Activated naive CD4-positive, alpha-beta T cell treated with anti-CD3 and anti-CD28 coated beads, Interleukin-2, amount 50 U/mL, for 72 hours (primary cell): ENCODE measurements around the gene ULK4. TPM values are rescaled to one million over a fixed set of nuclear protein-coding genes. Genes with fewer than 3 reads are reported as not detected.

Experiments
- ATAC-seq, 2 donors: fragments of 150-1000 bp; cut with Tn5 transposase; 2 replicates each; pipeline ENCODE4 v1.10.0; 2021; ENCODE audit warnings: mild to moderate bottlenecking in 2 of 2, moderate library complexity in 2 of 2
- DNase-seq, 2 donors: peaks; one replicate each; pipeline ENCODE4 v3.0.0; 2021 to 2022; ENCODE audit warnings: low spot score in 2 of 2
- H3K27ac Mint-ChIP-seq, 2 donors: one replicate each; pipeline ENCODE4 v1.8.0; 2022; ENCODE audit warnings: mild to moderate bottlenecking in 2 of 2, mixed read lengths in 2 of 2
- H3K36me3 Mint-ChIP-seq, 2 donors: one replicate each; pipeline ENCODE4 v1.8.0; 2022; ENCODE audit warnings: mixed read lengths in 2 of 2
- H3K9me3 Mint-ChIP-seq, 2 donors: one replicate each; pipeline ENCODE4 v1.8.0; 2022; ENCODE audit warnings: mixed read lengths in 2 of 2
- total RNA-seq, 2 donors: library from RNA; stranded (reverse); gene quantifications; one replicate each; pipeline ENCODE4 v1.2.3, GENCODE V29; 2022

The ULK4 gene
- total RNA-seq, 2 donors from 2014 or later: 8.1 to 8.9 TPM

GRCh38 chr3:41220906-41221677, 740.8 kb downstream of the ULK4 start:
- Mint-ChIP-seq H3K27ac (peak overlapping the region; percentile 7 to 23), H3K9me3 (no peaks in the 10 kb centered on the region), H3K36me3 (peaks cover 14 to 36% of the 10 kb centered on the region in 2 donors)
- DNase-seq (no peak), ATAC-seq (no peak)

DNA sequence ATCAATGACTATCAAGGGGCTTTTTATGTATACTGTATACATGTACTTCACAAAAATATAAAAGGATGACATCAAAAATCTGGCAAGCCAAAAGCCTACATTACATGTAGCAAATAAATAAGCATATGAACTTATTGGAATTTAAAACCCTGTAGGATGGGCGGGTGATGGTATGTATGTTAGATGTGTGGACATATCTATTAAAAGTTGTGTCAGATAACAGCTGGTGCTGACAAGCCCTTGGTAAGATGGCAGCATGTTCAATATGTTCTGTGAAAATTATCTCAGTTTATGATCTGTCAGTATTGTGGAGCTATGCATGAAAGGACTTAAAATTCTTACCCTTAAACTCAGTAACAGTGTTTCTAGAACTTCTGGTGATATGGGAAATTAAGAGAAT, 742.5 kb downstream of the ULK4 start:
- ATAC-seq (no peak), DNase-seq (no peak)
- Mint-ChIP-seq H3K9me3 (no peaks in the 10 kb centered on the region), H3K36me3 (peaks cover 0 to 24% of the 10 kb centered on the region in 2 donors), H3K27ac (no peak overlapping the region)

DNA sequence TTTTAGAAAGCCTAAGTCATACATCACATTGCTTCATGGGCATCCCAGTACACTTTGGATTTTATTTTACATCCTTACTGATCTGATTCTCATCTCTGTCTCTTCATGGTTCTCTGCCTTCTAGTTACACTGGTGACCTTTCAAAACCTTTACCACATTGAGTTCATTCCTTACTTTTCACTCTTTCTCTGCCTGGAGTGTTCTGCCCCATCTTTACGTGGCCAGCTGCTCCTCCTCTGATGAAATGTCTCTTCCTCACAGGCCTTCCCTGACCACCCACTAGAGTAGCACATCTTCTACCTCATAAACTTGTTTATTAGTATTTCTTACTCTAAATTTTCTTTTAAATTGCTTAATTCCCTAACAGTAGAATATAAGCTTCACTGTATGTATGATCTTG, 744.9 kb downstream of the ULK4 start:
- Mint-ChIP-seq H3K9me3 (no peaks in the 10 kb centered on the region), H3K36me3 (peaks cover 0 to 18% of the 10 kb centered on the region in 2 donors), H3K27ac (peak overlapping the region; percentile 0 to 40)
- ATAC-seq (peak in 1 of 2 donors; percentile 59), DNase-seq (no peak)

GRCh38 chr3:41216422-41216821, 745.5 kb downstream of the ULK4 start:
- Mint-ChIP-seq H3K36me3 (peaks cover 0 to 12% of the 10 kb centered on the region in 2 donors), H3K9me3 (no peaks in the 10 kb centered on the region), H3K27ac (no peak overlapping the region)
- no peak for ATAC-seq
- no peak for DNase-seq

DNA sequence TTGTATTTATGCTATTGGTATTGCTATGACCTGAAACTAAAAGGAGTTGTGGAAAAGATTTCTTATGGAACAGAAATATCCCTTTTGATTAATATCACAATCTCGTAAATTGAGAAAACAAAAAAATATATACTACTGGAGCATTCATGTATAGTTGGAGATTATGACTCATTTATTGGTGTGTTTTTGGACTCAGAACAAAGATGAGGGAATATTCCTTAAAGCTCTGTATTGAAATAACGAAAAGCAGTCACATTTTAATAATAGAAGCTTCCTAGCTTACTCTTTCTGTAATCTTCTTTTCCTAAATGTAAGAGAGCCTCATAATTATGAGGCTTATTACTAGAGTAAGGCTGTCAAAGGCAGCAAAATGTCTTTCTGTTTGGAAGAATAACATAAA, 748.3 kb downstream of the ULK4 start:
- Mint-ChIP-seq H3K36me3 (peaks cover 0 to 17% of the 10 kb centered on the region in 2 donors), H3K9me3 (peaks cover 0 to 6% of the 10 kb centered on the region in 2 donors), H3K27ac (peak overlapping the region in 1 of 2 donors; percentile 14)
- ATAC-seq (no peak), DNase-seq (no peak)

DNA sequence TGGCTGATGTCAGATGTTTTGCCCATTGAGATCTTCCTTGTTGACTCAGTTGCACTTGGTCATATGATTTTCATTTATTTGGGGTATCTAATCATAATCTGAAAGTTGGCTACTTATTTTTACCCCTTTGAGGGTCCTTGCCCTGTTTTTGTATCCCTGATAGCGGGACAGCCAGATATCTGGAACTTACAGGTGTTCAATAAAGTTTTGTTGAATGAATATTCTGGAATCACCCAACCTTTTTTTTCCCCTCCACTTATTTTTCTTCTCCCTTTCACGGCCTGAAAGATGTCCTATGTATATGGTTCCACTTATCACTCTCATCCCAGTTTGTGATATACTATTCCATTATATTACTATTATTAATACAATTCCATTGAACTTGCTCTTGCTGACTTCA, 749.8 kb downstream of the ULK4 start:
- Mint-ChIP-seq H3K9me3 (peaks cover 0 to 10% of the 10 kb centered on the region in 2 donors), H3K36me3 (peaks cover 0 to 23% of the 10 kb centered on the region in 2 donors), H3K27ac (no peak overlapping the region)
- ATAC-seq (no peak), DNase-seq (no peak)

- Mint-ChIP-seq H3K36me3 (peaks cover 0 to 23% of the 10 kb centered on the region in 2 donors), H3K27ac (no peak overlapping the region), H3K9me3 (peaks cover 0 to 10% of the 10 kb centered on the region in 2 donors)
- DNase-seq (no peak), ATAC-seq (no peak)
Observed at GRCh38 chr3:41210966-41211365, 750.9 kb downstream of the ULK4 start.

DNA sequence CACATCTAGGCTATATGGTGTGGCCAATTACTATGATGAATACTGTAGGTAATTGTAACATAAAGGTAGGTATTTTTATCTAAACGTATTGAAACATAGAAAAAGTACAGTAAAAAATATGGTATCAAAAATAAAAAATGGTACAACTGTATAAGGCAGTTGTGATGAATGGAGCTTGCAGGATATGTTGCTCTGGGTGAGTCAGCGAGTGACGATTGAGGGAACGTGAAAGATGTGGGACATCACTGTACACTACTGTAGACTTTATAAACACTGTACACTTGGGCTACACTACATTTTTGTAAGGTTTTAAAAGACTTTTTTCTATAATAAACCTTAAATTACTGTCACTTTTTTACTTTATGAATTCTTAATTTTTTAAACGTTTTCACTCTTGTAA, 752.3 kb downstream of the ULK4 start:
- Mint-ChIP-seq H3K36me3 (peaks cover 0 to 23% of the 10 kb centered on the region in 2 donors), H3K9me3 (peaks cover 0 to 10% of the 10 kb centered on the region in 2 donors), H3K27ac (no peak overlapping the region)
- DNase-seq: no peak
- no peak for ATAC-seq

GRCh38 chr3:41208507-41209220, 753.2 kb downstream of the ULK4 start:
- no peak for ATAC-seq
- peaks cover 0 to 10% of the 10 kb centered on the region in 2 donors for H3K9me3 Mint-ChIP-seq
- H3K36me3 Mint-ChIP-seq: peaks cover 0 to 20% of the 10 kb centered on the region in 2 donors
- no peak for DNase-seq
- peak overlapping the region in 1 of 2 donors; percentile 70 for H3K27ac Mint-ChIP-seq

- H3K9me3 Mint-ChIP-seq: peaks cover 0 to 10% of the 10 kb centered on the region in 2 donors
- DNase-seq: no peak
- H3K36me3 Mint-ChIP-seq: peaks cover 0 to 16% of the 10 kb centered on the region in 2 donors
- peak overlapping the region; percentile 27 to 36 for H3K27ac Mint-ChIP-seq
- no peak for ATAC-seq
Observed at GRCh38 chr3:41207355-41207754, 754.5 kb downstream of the ULK4 start.

GRCh38 chr3:41205591-41205990, 756.3 kb downstream of the ULK4 start:
- Mint-ChIP-seq H3K9me3 (peaks cover 0 to 10% of the 10 kb centered on the region in 2 donors), H3K36me3 (peaks cover 5 to 25% of the 10 kb centered on the region in 2 donors), H3K27ac (no peak overlapping the region)
- DNase-seq (no peak), ATAC-seq (no peak)

- Mint-ChIP-seq H3K27ac (no peak overlapping the region), H3K36me3 (peaks cover 12 to 29% of the 10 kb centered on the region in 2 donors), H3K9me3 (peaks cover 0 to 10% of the 10 kb centered on the region in 2 donors)
- ATAC-seq (no peak), DNase-seq (no peak)
Observed at GRCh38 chr3:41204369-41204768, 757.5 kb downstream of the ULK4 start.

- ATAC-seq (no peak), DNase-seq (no peak)
- no peak overlapping the region for H3K27ac Mint-ChIP-seq
- H3K36me3 Mint-ChIP-seq: peaks cover 12 to 15% of the 10 kb centered on the region in 2 donors
- no peaks in the 10 kb centered on the region for H3K9me3 Mint-ChIP-seq
Observed at GRCh38 chr3:41202834-41203345, 759.0 kb downstream of the ULK4 start.

DNA sequence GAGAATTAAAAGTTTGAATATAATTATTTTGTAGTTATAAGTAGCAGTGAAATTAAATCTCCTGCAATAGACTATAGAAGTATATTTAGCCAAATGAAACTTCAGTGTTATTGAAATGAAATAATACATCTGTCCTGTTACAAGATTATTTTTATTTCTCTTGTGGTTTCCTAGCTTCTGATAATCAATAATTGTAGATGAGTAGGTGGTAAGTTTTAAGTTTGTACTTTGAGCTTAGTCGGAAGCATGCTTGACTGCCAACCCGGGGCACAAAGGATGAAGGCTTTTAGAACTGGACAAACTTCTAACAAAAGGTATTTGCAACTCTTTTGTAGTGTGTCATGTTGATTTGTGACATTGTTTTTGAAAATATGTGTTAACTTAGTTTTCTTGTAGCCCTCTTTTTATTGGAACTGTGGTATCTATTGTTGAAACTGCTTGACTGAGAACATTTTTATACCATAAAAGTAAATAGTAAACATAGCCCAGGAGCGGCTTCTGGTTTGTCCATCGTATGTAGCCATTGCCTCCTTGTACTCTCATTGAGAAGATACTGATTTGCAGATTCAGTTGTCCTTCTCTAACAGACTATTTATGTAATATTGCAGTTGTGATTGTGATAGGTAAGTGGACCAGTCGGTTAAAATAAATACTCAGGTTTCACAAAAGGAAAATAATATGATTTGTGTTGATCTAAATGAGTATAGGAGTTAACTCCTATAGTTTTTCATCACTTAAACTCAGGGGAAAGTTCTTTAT, 759.6 kb downstream of the ULK4 start:
- Mint-ChIP-seq H3K36me3 (peaks cover 12 to 15% of the 10 kb centered on the region in 2 donors), H3K9me3 (no peaks in the 10 kb centered on the region), H3K27ac (peak overlapping the region in 1 of 2 donors; percentile 90)
- DNase-seq (no peak), ATAC-seq (no peak)

DNA sequence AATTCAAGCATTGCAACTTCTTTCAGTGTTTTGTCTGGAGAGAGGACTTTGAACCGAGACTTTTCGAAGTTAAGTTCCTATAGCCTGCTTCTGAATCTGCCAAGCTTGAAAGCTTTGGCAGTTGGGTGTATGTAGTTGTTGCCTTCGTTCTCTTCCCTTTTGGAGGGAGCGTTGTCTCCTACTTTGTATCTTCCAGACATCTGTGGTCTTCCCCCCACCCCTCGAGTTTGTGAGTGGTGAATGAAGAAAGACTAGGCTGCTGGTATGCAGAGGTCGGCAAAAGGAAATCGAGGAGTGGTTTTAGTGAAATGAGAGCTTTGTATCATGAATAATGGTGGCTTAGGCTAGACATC, 761.3 kb downstream of the ULK4 start:
- ATAC-seq (peak in 1 of 2 donors; percentile 12), DNase-seq (peak in 1 of 2 donors; percentile 21)
- H3K9me3 Mint-ChIP-seq: no peaks in the 10 kb centered on the region
- H3K27ac Mint-ChIP-seq: peak overlapping the region; percentile 90 to 92
- peaks cover 12 to 15% of the 10 kb centered on the region in 2 donors for H3K36me3 Mint-ChIP-seq

DNA sequence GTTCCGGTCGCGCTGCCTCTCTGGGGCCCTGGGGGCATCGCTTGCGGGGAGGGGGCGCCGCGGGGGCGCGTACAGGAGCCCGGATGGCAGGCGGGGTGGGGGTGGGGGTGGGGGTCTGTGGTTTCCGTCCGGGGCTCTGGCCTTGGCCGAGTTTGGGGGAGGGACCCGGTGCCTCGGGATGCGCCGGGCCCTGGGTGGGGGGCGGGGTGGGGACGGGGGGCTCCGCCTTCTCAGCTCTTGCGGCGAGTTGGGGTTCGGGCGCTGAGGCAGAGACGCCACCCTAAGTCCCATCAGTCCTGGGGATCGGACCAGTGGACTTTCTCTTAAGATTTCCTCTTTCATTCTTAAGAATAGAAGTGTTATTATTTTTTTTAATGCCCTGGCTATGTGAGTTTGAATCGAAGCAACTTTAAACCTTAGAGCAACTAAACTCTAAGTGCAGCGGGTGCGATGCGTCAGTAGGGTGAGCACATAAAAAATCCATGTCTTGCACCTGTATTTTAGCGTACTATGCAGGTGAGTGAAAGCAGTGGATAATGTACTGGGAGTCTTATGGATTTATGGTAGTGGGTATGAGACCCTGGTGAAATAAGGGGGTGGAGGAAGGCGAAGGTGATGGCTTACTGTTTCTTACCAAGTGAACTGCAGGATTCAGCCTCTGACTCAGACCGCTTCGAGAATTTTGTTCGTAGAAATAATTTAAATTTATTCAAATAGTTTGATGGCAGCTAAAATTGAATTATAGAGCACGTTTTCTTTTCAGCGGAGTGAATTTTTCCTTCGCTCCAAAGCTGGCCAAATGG, 761.8 kb downstream of the ULK4 start:
- DNase-seq (peak in 1 of 2 donors; percentile 36), ATAC-seq (peak; percentile 4 to 20)
- H3K27ac Mint-ChIP-seq: peak overlapping the region; percentile 90 to 92
- H3K36me3 Mint-ChIP-seq: peaks cover 12 to 15% of the 10 kb centered on the region in 2 donors
- H3K9me3 Mint-ChIP-seq: no peaks in the 10 kb centered on the region
